ENCODE results near the gene RNF11. TPM values are rescaled to one million over a fixed set of nuclear protein-coding genes. Genes with fewer than 3 reads are reported as not detected.
A peak's percentile ranks its signal among the peaks of the same experiment; 100 is the strongest.

The RNF11 gene
- total RNA-seq, 4 donors from 2014 or later, result 36.9 to 110 (median 75.6) TPM

- intact Hi-C loops (cut with DNase I; ENCODE audit: low total_unique reads), result no loop called here
- Histone ChIP-seq H3K4me1 (no peaks in the 10 kb centered on the region), H3K9me3 (no peaks in the 10 kb centered on the region), H3K27ac (no peak overlapping the region), H3K36me3 (no peaks in the 10 kb centered on the region), H3K4me3 (peak overlapping the region; percentile 27 to 35), H3K27me3 (no peaks in the 10 kb centered on the region)
- DNase-seq, result peak; percentile 73 to 83
- TF ChIP-seq POLR2A (IDR thresholded peaks at IDR 0.05) (no peak), CTCF (IDR thresholded peaks at IDR 0.05) (peak; percentile 84 to 93 (median 86))
These were observed 60.6 kb downstream of the RNF11 start for GRCh38 chr1:51296383-51297357.

- TF ChIP-seq CTCF (IDR thresholded peaks at IDR 0.05), result no peak
- no peak for TF ChIP-seq POLR2A (IDR thresholded peaks at IDR 0.05)
- Histone ChIP-seq H3K4me3 (peak overlapping the region; percentile 27 to 35), H3K4me1 (no peaks in the 10 kb centered on the region), H3K36me3 (no peaks in the 10 kb centered on the region), H3K9me3 (no peaks in the 10 kb centered on the region), H3K27me3 (no peaks in the 10 kb centered on the region), H3K27ac (no peak overlapping the region)
- intact Hi-C loops (cut with DNase I; ENCODE audit: low total_unique reads), result no loop called here
- no peak for DNase-seq
These were observed 61.6 kb downstream of the RNF11 start for GRCh38 chr1:51297401-51298321.

GRCh38 chr1:51298322-51298705 is 62.2 kb downstream of the RNF11 start:
- intact Hi-C loops (cut with DNase I; ENCODE audit: low total_unique reads), result no loop called here
- H3K27me3 ChIP-seq, result no peaks in the 10 kb centered on the region
- TF ChIP-seq POLR2A (IDR thresholded peaks at IDR 0.05) (no peak), CTCF (IDR thresholded peaks at IDR 0.05) (no peak)
- no peaks in the 10 kb centered on the region for H3K9me3 ChIP-seq
- H3K36me3 ChIP-seq, result no peaks in the 10 kb centered on the region
- no peak overlapping the region for H3K27ac ChIP-seq
- no peak overlapping the region for H3K4me3 ChIP-seq
- DNase-seq, result no peak
- H3K4me1 ChIP-seq, result no peaks in the 10 kb centered on the region

- Histone ChIP-seq H3K27me3 (no peaks in the 10 kb centered on the region), H3K9me3 (no peaks in the 10 kb centered on the region), H3K4me1 (no peaks in the 10 kb centered on the region), H3K36me3 (no peaks in the 10 kb centered on the region), H3K27ac (no peak overlapping the region), H3K4me3 (no peak overlapping the region)
- TF ChIP-seq POLR2A (IDR thresholded peaks at IDR 0.05) (no peak), CTCF (IDR thresholded peaks at IDR 0.05) (no peak)
- DNase-seq, result no peak
- intact Hi-C loops (cut with DNase I; ENCODE audit: low total_unique reads), result no loop called here
These were observed 63.3 kb downstream of the RNF11 start for GRCh38 chr1:51299185-51299885.

Data from uterus (tissue), 4 donors.